Brain pericyte (primary cell): ENCODE measurements around the gene FLOT1.
"Not testable (repeated sequence)": the region's sequence is repeated elsewhere in the genome, so short reads cannot be mapped to it uniquely, and the experiment has no call there.

Experiments
- DNase-seq: peaks from one replicate; pipeline ENCODE4 v3.0.0-alpha.2; 2012; ENCODE audit warnings: low read depth, low spot score

The FLOT1 gene

GRCh38 chr6:30767158-30767943 lies 24.9 kb upstream of the FLOT1 start:
- DNase-seq: no peak

- DNase-seq: no peak
These were observed 24.1 kb upstream of the FLOT1 start for GRCh38 chr6:30766461-30767157.

- not testable (repeated sequence) for DNase-seq
These were observed 23.0 kb upstream of the FLOT1 start for GRCh38 chr6:30765495-30765894.

- DNase-seq: not testable (repeated sequence)
These were observed 22.1 kb upstream of the FLOT1 start for GRCh38 chr6:30764490-30765043.

- no peak for DNase-seq
These were observed 21.4 kb upstream of the FLOT1 start for GRCh38 chr6:30763618-30764489.

DNA sequence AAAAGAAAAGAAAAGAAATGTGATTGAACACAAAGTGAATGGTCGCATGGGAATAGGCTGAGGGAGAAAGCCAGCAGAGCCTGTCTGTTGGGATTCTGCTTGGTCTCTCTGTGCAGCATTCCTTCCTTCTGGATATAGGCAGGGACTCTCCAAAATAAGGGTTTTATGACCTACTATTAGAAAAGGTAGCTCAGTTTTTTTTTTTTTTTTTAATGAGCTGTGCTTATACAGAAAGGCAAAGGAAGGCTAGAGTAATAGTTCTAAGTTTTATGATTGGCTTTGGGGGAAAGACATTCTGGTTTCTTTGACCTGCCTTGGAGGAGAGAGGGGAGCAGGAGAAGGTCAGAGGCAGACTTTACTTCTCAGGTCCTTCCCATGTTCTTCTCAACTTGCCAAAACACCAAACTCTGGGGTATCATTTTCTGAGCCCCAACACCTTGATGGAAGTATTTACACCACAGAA lies 20.7 kb upstream of the FLOT1 start:
- no peak for DNase-seq

DNA sequence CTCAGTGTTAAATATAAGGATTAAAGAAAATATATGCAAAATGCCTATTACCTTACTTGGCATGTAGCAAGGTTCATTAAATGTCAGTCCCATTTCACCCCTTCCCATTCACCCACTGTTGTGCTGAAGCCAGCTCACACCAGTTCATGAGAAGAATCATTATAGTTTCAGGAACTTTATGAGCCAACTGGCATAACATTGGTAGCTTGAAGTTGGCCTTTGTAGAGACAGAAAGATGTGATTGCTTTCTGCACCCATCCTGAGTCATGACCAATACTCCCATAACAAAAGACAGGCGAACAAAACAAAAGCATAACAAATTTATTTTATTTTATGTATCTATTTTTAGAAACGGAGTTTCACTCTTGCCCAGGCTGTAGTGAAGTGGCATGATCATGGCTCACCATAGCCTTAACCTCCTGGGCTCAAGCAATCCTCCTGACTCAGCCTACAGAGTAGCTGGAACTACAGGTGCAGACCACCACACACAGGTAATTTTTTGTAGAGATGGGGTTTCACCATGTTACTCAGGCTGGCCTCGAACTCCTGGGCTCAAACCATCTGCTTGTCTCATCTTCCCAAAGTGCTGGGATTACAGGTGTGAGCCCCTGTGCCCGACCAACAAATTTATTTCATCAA lies 19.4 kb upstream of the FLOT1 start:
- DNase-seq: no peak

DNA sequence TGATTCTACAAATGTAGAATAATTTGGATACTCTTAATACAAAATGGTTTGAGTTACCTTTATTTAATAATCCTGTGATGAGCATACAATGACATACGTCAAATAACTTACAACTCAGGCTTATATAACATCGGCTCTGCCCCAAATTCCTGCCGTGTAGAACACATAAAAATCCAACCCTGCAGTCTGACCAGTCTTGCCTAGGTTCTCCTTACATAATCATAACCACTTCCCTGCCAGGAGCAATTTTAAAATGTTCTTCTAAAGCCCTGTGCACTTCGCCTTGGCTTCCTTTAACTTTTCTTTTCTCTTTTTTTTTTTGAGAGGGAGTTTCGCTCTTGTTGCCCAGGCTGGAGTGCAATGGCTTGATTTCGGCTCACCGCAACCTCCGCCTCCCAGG lies 18.1 kb upstream of the FLOT1 start:
- no peak for DNase-seq

GRCh38 chr6:30759575-30760239 lies 17.2 kb upstream of the FLOT1 start:
- DNase-seq: no peak

GRCh38 chr6:30757261-30757904 lies 14.9 kb upstream of the FLOT1 start:
- no peak for DNase-seq

GRCh38 chr6:30756405-30757003 lies 14.0 kb upstream of the FLOT1 start:
- DNase-seq: not testable (repeated sequence)

- no peak for DNase-seq
These were observed 12.1 kb upstream of the FLOT1 start for GRCh38 chr6:30754631-30755030.

GRCh38 chr6:30752157-30752927 lies 9.9 kb upstream of the FLOT1 start:
- DNase-seq: peak; percentile 95

- DNase-seq: no peak
These were observed 7.8 kb upstream of the FLOT1 start for GRCh38 chr6:30750379-30750668.

GRCh38 chr6:30749554-30750378 lies 7.3 kb upstream of the FLOT1 start:
- DNase-seq: no peak

- DNase-seq: no peak
These were observed 6.5 kb upstream of the FLOT1 start for GRCh38 chr6:30748851-30749540.

DNA sequence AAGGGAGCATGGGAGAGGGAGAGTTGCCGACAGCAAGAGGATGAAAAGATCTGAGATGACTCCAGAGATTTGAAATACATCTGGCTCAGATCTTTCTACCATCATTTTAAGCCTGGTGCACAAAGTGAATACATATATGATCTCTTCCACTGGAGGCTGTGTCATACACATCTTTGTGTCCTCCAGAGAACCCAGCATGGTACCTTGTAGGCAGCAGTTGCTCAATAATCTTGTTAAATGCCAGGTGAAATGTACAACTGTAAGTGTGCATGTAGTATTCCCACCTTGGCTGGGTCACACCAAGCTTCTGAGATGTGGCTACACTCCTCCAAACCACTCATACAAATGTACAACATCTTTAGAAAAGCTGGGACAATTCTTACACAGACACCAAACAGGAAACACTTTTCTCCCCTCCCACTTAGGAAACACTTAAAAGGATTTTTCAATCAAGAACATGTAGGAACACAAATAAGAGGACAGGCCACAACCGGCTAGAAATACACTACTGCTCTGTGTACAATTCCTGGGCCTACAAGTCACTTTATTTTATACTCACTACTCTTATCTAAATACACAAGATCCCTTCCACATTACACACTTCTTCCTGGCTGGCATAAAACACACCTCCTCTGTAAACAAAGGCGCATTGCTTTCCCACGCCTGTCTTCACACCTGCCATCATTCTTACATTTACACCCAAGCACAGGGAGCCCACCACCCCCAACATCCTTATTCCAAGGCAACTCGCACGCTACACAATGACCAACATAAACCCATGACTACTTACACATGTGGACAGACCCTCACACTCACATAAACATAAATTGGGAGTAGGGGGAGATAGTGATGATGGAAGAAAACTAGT lies 5.6 kb upstream of the FLOT1 start:
- no peak for DNase-seq
